ENCODE data around the gene GLI3. TPM values are rescaled to one million over a fixed set of nuclear protein-coding genes. Genes with fewer than 3 reads are reported as not detected.
A peak's percentile ranks its signal among the peaks of the same experiment; 100 is the strongest.

GLI3 gene
- total and polyA plus RNA-seq, 2 of the 4 experiments (the other 2 are of a cell fraction) = 1.3 to 3.9 TPM

GRCh38 chr7:42143711-42144600 lies 93.1 kb downstream of the GLI3 start:
- H3K4ac ChIP-seq (ENCODE audit: low read depth, low read length) = no peak overlapping the region
- H3K27ac ChIP-seq (ENCODE audit: insufficient read depth, low read length) = no peak overlapping the region
- 0 out of 2 replicates have a peak, but pooled peaks cover 7% of the 10 kb centered on the region for H3K9me1 ChIP-seq (ENCODE audit: insufficient read depth, low read length)
- no peak overlapping the region for H4K5ac ChIP-seq (ENCODE audit: low read depth, low read length)
- no TSS peak for BruUV-seq (replicated peaks)
- TF ChIP-seq RAD21 (IDR thresholded peaks at IDR 0.05; ENCODE audit: low read length) (no peak), CTCF (conservative IDR thresholded peaks at IDR 0.05; ENCODE audit: low read depth, low read length) (no peak), MAZ (IDR thresholded peaks at IDR 0.05; ENCODE audit: borderline replicate concordance, low read depth, low read length) (no peak), RFX5 (IDR thresholded peaks at IDR 0.05; ENCODE audit: low read depth, low read length) (no peak), POLR2A (IDR thresholded peaks at IDR 0.05; ENCODE audit: low read depth, low read length) (no peak), CEBPB (IDR thresholded peaks at IDR 0.05; ENCODE audit: low read depth, low read length) (no peak), SMC3 (IDR thresholded peaks at IDR 0.05; ENCODE audit: low read depth, low read length) (no peak), FOS (IDR thresholded peaks at IDR 0.05; ENCODE audit: low read depth, low read length) (no peak), USF2 (IDR thresholded peaks at IDR 0.05; ENCODE audit: low read depth, low read length) (no peak), MAFK (IDR thresholded peaks at IDR 0.05; ENCODE audit: low read depth, low read length) (no peak), RCOR1 (IDR thresholded peaks at IDR 0.05; ENCODE audit: insufficient replicate concordance, low read length) (no peak), MXI1 (IDR thresholded peaks at IDR 0.05; ENCODE audit: borderline replicate concordance, low read depth, low read length) (no peak), NFE2L2 (IDR thresholded peaks at IDR 0.05; ENCODE audit: low read depth, low read length) (no peak), CHD1 (IDR thresholded peaks at IDR 0.05; ENCODE audit: low read depth, low read length) (no peak)
- no peak overlapping the region for H4K91ac ChIP-seq (ENCODE audit: insufficient read depth, low read depth, low read length)
- peaks cover 5% of the 10 kb centered on the region; the same call in 1 of the 2 replicates for H3K36me3 ChIP-seq (ENCODE audit: control insufficient read depth, insufficient read depth, low read length)
- no peaks in the 10 kb centered on the region for H3K27me3 ChIP-seq (ENCODE audit: control insufficient read depth, insufficient read depth, low read length)
- H2BK5ac ChIP-seq (ENCODE audit: low read depth, low read length, poor library complexity, severe bottlenecking) = no peak overlapping the region
- H2BK120ac ChIP-seq (ENCODE audit: low read depth, low read length) = no peak overlapping the region
- in situ Hi-C loops (cut with MboI; ENCODE audit: low sequenced_read_pairs) (no loop called here), dilution Hi-C loops (cut with HindIII; ENCODE audit: low sequenced_read_pairs, unreplicated experiment) (no loop called here), intact Hi-C loops (cut with micrococcal nuclease) (no loop called here)
- H2BK20ac ChIP-seq (ENCODE audit: low read depth, low read length) = no peak overlapping the region
- H4K8ac ChIP-seq (ENCODE audit: low read depth in 2 of 2, low read length in 2 of 2) = no peak overlapping the region
- no peak overlapping the region for H2AK5ac ChIP-seq (ENCODE audit: low read depth, low read length)
- POLR2A ChIA-PET (ENCODE audit: unreplicated experiment) = no interaction called here
- no peak overlapping the region for H3K14ac ChIP-seq (replicated peaks; ENCODE audit: low read depth, low read length)
- no peak overlapping the region for H2BK15ac ChIP-seq (ENCODE audit: low read depth, low read length)
- CTCF ChIA-PET = no interaction called here
- peaks cover 0 to 5% of the 10 kb centered on the region in 2 experiments; a peak in 2 of 4 replicates for H3K79me1 ChIP-seq (ENCODE audit: low read depth in 1 of 2, low read length in 2 of 2)
- H2AFZ ChIP-seq (replicated peaks; ENCODE audit: low read length, poor library complexity) = no peak overlapping the region
- peak; percentile 38 for DNase-seq
- no peaks in the 10 kb centered on the region for H3K9me3 ChIP-seq (ENCODE audit: control insufficient read depth, insufficient read depth, low read length)
- no peak overlapping the region for H3K4me2 ChIP-seq (ENCODE audit: low read depth, low read length)
- H3K4me1 ChIP-seq (ENCODE audit: control insufficient read depth, insufficient read depth, low read length) = 0 out of 2 replicates have a peak, but pooled peaks cover 2% of the 10 kb centered on the region
- no peaks in the 10 kb centered on the region; the same call in 1 of the 2 replicates for H4K20me1 ChIP-seq (ENCODE audit: insufficient read depth, low read length)
- no peak overlapping the region for H3K4me3 ChIP-seq (ENCODE audit: insufficient read depth, low read depth, low read length)
- no peak overlapping the region for H3K23ac ChIP-seq (ENCODE audit: low read depth, low read length)
- no peak for ATAC-seq (ENCODE audit: low read depth)
- no peak overlapping the region for H3K9ac ChIP-seq (ENCODE audit: low read depth, low read length)
- no peak overlapping the region for H3K18ac ChIP-seq (ENCODE audit: low read depth, low read length)
- no peak overlapping the region for H3K56ac ChIP-seq (ENCODE audit: extremely low read depth, insufficient read depth, low read length)
- H2AK9ac ChIP-seq (replicated peaks; ENCODE audit: low read depth, low read length, poor library complexity) = no peak overlapping the region
- WGBS, 2 experiments (ENCODE audit: extremely low coverage in 2 of 2, insufficient read length in 1 of 2) = 80% methylated on average over 1 of the region's 14 CpGs; no CpG with 5 or more reads in 1 of the 2 experiments

All from IMR-90 (cell line).